HCT116 (cell line): ENCODE data around the gene CCDC81. TPM values are rescaled to one million over a fixed set of nuclear protein-coding genes. Genes with fewer than 3 reads are reported as not detected.

ENCODE experiments used
- ATAC-seq: fragments of 200-7000 bp; cut with Tn5 transposase; 2 replicates; pipeline ENCODE4 v1.9.1; 2020; ENCODE audit warnings: mild to moderate bottlenecking, moderate library complexity
- BruUV-seq: library from RNA; stranded (reverse); fragments of 400-500 nt; replicated peaks from 2 replicates; lab custom pipeline; 2021; lab: Mats Ljungman, UMichigan
- CTCF ChIA-PET: fragments of 300-600 bp; sonication (Branson Sonifier 250); formaldehyde crosslinking; loops from one replicate; lab custom pipeline; 2021; ENCODE audit warnings: antibody characterized with exemption; lab: Charles Lee
- POLR2A ChIA-PET: fragments of 300-600, 350-600 bp; sonication (Branson Sonifier 250); formaldehyde crosslinking; loops from one replicate; lab custom pipeline; 2021; ENCODE audit warnings: antibody characterized with exemption; lab: Charles Lee
- RAD21 ChIA-PET, 2 experiments: fragments of 300-600 bp; sonication (Branson Sonifier 250); formaldehyde crosslinking; loops; one replicate each; lab custom pipeline; 2023; ENCODE audit warnings: low total read pairs in 2 of 2; ENCODE audit not compliant: uncharacterized antibody in 2 of 2, unreplicated experiment in 2 of 2, low non-redundant PET in 1 of 2; lab: Charles Lee
- DNase-seq: peaks from one replicate; pipeline ENCODE4 v3.0.0-alpha.2; 2010; ENCODE audit warnings: low read depth, low spot score
- H2AFZ ChIP-seq: fragments of 200-600 bp; shearing (Covaris generic), sonication (generic); 2 replicates; pipeline ENCODE4 v1.6.1; 2017; ENCODE audit warnings: low read depth, mixed run types, mixed read lengths, antibody characterized with exemption, low read length; ENCODE audit not compliant: poor library complexity, severe bottlenecking
- H3K27ac ChIP-seq: 2 replicates; pipeline ENCODE4 v1.5.1; 2012; ENCODE audit warnings: low read depth, low read length
- H3K27me3 ChIP-seq: fragments of 200-600 bp; sonication (generic); 2 replicates; pipeline ENCODE4 v1.6.1; 2016; ENCODE audit warnings: mixed run types, low read length, mixed read lengths; ENCODE audit not compliant: insufficient read depth
- H3K36me3 ChIP-seq, 2 experiments: fragments of 200-500 bp in 1 of 2; fragments of 200-600 bp in 1 of 2; sonication (Bioruptor generic) in 1 of 2; sonication (generic) in 1 of 2; 2 replicates each; pipeline versions ENCODE4 v1.5.1 to v1.6.1; 2014 to 2016; ENCODE audit warnings: low read length in 2 of 2, inconsistent platforms in 1 of 2, mixed read lengths in 1 of 2, mixed run types in 1 of 2; ENCODE audit not compliant: insufficient read depth in 2 of 2, control insufficient read depth in 1 of 2
- H3K4me1 ChIP-seq, 2 experiments: fragments of 200-600 bp in 1 of 2; sonication (generic) in 1 of 2; 2 replicates each; pipeline versions ENCODE4 v1.5.1 to v1.6.1; 2012 to 2017; ENCODE audit warnings: low read length in 2 of 2, inconsistent platforms in 1 of 2, mild to moderate bottlenecking in 1 of 2, mixed read lengths in 1 of 2, mixed run types in 1 of 2, moderate library complexity in 1 of 2; ENCODE audit not compliant: insufficient read depth in 2 of 2, control insufficient read depth in 1 of 2
- H3K4me2 ChIP-seq: fragments of 200-600 bp; sonication (generic); 2 replicates; pipeline ENCODE4 v1.6.1; 2017; ENCODE audit warnings: mixed run types, low read length, mixed read lengths
- H3K4me3 ChIP-seq, 2 experiments: fragments of 200-600 bp in 1 of 2; sonication (generic) in 1 of 2; replicated peaks in 1 of 2; 2 replicates each; pipeline ENCODE4 v1.5.1; 2011 to 2016; ENCODE audit warnings: low read length in 2 of 2, control low read depth in 1 of 2, low read depth in 1 of 2, mild to moderate bottlenecking in 1 of 2, mixed read lengths in 1 of 2, mixed run types in 1 of 2
- H3K79me2 ChIP-seq: fragments of 200-600 bp; sonication (generic); 2 replicates; pipeline ENCODE4 v1.6.1; 2017; ENCODE audit warnings: mild to moderate bottlenecking, mixed run types, low read length, moderate library complexity, mixed read lengths; ENCODE audit not compliant: insufficient read depth
- H3K9ac ChIP-seq: fragments of 200-600 bp; sonication (generic); 2 replicates; pipeline ENCODE4 v1.6.1; 2016; ENCODE audit warnings: low read length, mixed read lengths
- H3K9me2 ChIP-seq: fragments of 200-600 bp; sonication (generic), shearing (Covaris generic); 2 replicates; pipeline ENCODE4 v1.6.1; 2017; ENCODE audit warnings: mixed run types, mild to moderate bottlenecking, moderate library complexity; ENCODE audit not compliant: insufficient read depth
- H3K9me3 ChIP-seq, 2 experiments: fragments of 200-500 bp in 1 of 2; fragments of 200-600 bp in 1 of 2; sonication (Bioruptor generic) in 1 of 2; sonication (generic) in 1 of 2; 2 replicates each; pipeline ENCODE4 v1.6.1; 2014 to 2017; ENCODE audit warnings: low read length in 2 of 2, mixed read lengths in 2 of 2, inconsistent platforms in 1 of 2, low read depth in 1 of 2, mild to moderate bottlenecking in 1 of 2, mixed run types in 1 of 2, moderate library complexity in 1 of 2; ENCODE audit not compliant: control insufficient read depth in 1 of 2, insufficient read depth in 1 of 2
- H4K20me1 ChIP-seq: fragments of 200-600 bp; sonication (generic), shearing (Covaris generic); 2 replicates; pipeline ENCODE4 v1.6.1; 2017; ENCODE audit warnings: mixed run types, mild to moderate bottlenecking, moderate library complexity; ENCODE audit not compliant: insufficient read depth
- CEBPB ChIP-seq: IDR thresholded peaks from 2 replicates; pipeline ENCODE4 v1.6.1; 2012; ENCODE audit warnings: low read depth
- EGR1 ChIP-seq: IDR thresholded peaks from 2 replicates; pipeline ENCODE4 v1.6.1; 2012; ENCODE audit warnings: low read depth
- ELF1 ChIP-seq: IDR thresholded peaks from 2 replicates; pipeline ENCODE4 v1.6.1; 2012; ENCODE audit warnings: low read depth, borderline replicate concordance
- EZH2 ChIP-seq: fragments of 200-600 bp; sonication (generic); IDR thresholded peaks from 2 replicates; pipeline ENCODE4 v1.6.1; 2017; ENCODE audit warnings: antibody characterized with exemption, mixed run types
- POLR2A ChIP-seq: IDR thresholded peaks from 2 replicates; pipeline ENCODE4 v1.7.0; 2011; ENCODE audit warnings: borderline replicate concordance; ENCODE audit not compliant: insufficient read depth, insufficient read length; ENCODE audit errors: extremely low read depth
- POLR2AphosphoS5 ChIP-seq: IDR thresholded peaks from 2 replicates; pipeline ENCODE4 v1.6.1; 2011; ENCODE audit warnings: mild to moderate bottlenecking, low read depth, low read length, moderate library complexity
- RAD21 ChIP-seq: IDR thresholded peaks from 2 replicates; pipeline ENCODE4 v1.6.1; 2012; ENCODE audit warnings: low read depth, mild to moderate bottlenecking
- SIN3A ChIP-seq: IDR thresholded peaks from 2 replicates; pipeline ENCODE4 v1.6.1; 2012; ENCODE audit warnings: low read depth
- SP1 ChIP-seq: IDR thresholded peaks from 2 replicates; pipeline ENCODE4 v1.6.1; 2012; ENCODE audit warnings: low read depth
- SRF ChIP-seq: IDR thresholded peaks from 2 replicates; pipeline ENCODE4 v1.6.1; 2012; ENCODE audit warnings: low read depth
- TCF7L2 ChIP-seq: IDR thresholded peaks from 2 replicates; pipeline ENCODE4 v1.7.0; 2011; ENCODE audit warnings: borderline replicate concordance, inconsistent platforms; ENCODE audit not compliant: insufficient read depth, insufficient read length; ENCODE audit errors: extremely low read depth
- ZNF274 ChIP-seq: fragments of 200-500 bp; sonication (Bioruptor generic); IDR thresholded peaks from 2 replicates; pipeline ENCODE4 v1.6.1; 2014; ENCODE audit warnings: mild to moderate bottlenecking, low read depth, low read length, inconsistent platforms
- intact Hi-C: fragments of 100-400 bp; cut with micrococcal nuclease; formaldehyde crosslinking; loops from 2 replicates; pipeline ENCODE4 v1.10.0; 2022
- total RNA-seq: library from RNA; stranded (reverse); gene quantifications from one replicate; pipeline ENCODE4 v1.2.1, GENCODE V29; 2021; ENCODE audit not compliant: unreplicated experiment
- TF ChIP-seq, protein P1 (sequence below), 3 experiments: fragments of 200-600 bp in 1 of 3; sonication (generic) in 1 of 3; IDR thresholded peaks in 2 of 3; conservative IDR thresholded peaks in 1 of 3; 2 replicates each; pipeline ENCODE4 v1.5.1; 2012 to 2017; ENCODE audit warnings: low read depth in 2 of 3, low read length in 2 of 3, antibody characterized with exemption in 1 of 3, borderline replicate concordance in 1 of 3, control low read depth in 1 of 3, mild to moderate bottlenecking in 1 of 3, mixed read lengths in 1 of 3, mixed run types in 1 of 3, moderate library complexity in 1 of 3; ENCODE audit not compliant: insufficient read depth in 1 of 3
- TF ChIP-seq, protein P2 (sequence below): IDR thresholded peaks from 2 replicates; pipeline ENCODE4 v1.6.1; 2012
- TF ChIP-seq, protein P3 (sequence below): IDR thresholded peaks from 2 replicates; pipeline ENCODE4 v1.6.1; 2012

Gene CCDC81
- total RNA-seq, 1 experiment from 2014 or later = 0.69 TPM

DNA sequence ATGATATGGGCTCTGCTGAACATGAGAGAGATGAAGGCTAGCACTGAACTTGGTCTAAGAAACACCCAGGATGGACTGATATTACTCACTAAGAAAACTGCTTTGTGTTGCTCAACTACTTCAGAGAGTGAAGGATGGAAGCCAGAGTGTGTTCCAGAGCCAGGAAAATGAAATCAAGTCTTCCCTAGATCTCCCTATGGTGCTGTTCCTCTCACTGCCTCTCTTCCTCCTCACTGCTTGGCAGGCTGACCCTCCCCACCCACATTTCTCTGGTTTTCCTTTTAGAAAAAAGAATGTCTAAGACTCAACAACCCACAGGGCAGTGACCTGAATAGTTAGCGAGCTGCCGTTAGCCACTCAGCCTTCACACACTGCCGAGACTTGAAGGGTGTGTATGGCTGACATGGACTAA lies 65.6 kb downstream of the CCDC81 start (continued):
- no peak for TF ChIP-seq SP1
- TF ChIP-seq, protein P1, sequence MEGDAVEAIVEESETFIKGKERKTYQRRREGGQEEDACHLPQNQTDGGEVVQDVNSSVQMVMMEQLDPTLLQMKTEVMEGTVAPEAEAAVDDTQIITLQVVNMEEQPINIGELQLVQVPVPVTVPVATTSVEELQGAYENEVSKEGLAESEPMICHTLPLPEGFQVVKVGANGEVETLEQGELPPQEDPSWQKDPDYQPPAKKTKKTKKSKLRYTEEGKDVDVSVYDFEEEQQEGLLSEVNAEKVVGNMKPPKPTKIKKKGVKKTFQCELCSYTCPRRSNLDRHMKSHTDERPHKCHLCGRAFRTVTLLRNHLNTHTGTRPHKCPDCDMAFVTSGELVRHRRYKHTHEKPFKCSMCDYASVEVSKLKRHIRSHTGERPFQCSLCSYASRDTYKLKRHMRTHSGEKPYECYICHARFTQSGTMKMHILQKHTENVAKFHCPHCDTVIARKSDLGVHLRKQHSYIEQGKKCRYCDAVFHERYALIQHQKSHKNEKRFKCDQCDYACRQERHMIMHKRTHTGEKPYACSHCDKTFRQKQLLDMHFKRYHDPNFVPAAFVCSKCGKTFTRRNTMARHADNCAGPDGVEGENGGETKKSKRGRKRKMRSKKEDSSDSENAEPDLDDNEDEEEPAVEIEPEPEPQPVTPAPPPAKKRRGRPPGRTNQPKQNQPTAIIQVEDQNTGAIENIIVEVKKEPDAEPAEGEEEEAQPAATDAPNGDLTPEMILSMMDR (IDR thresholded peaks at IDR 0.05 in 2 of 3, conservative IDR thresholded peaks at IDR 0.05 in 1 of 3; ENCODE audit: borderline replicate concordance in 1 of 3, insufficient read depth in 1 of 3, low read depth in 2 of 3, low read length in 2 of 3) = no peak
- TF ChIP-seq, protein P2, sequence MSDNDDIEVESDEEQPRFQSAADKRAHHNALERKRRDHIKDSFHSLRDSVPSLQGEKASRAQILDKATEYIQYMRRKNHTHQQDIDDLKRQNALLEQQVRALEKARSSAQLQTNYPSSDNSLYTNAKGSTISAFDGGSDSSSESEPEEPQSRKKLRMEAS = no peak
- no peak for TF ChIP-seq CEBPB
- TF ChIP-seq RAD21 = no peak
- no peak for TF ChIP-seq SRF
- TF ChIP-seq POLR2AphosphoS5 = no peak
- no peak for TF ChIP-seq ZNF274
- TF ChIP-seq, protein P3, sequence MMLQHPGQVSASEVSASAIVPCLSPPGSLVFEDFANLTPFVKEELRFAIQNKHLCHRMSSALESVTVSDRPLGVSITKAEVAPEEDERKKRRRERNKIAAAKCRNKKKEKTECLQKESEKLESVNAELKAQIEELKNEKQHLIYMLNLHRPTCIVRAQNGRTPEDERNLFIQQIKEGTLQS = no peak
- no peak for TF ChIP-seq TCF7L2
- TF ChIP-seq POLR2A = no peak
- no peak for TF ChIP-seq SIN3A
- TF ChIP-seq, all 23 proteins: peak for 0

DNA sequence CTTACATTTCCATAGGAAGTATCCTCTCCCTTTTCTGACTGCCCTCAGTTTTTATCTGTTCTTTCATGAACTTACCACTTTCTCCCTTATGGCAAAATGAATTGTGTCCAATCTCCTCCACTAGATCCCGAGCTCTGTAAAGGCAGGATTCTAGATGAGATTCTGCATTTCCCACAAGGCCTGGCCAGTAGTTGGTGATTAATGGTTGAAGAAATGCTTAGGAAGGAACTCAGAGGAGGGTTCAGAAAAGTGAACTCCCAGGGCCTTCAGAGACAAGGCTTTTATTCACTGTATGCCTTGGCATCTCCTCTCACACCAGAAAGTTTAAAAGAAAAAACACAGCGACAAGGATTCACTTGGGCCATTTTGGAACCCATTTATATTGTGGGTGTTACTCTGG lies 66.2 kb downstream of the CCDC81 start:
- ChIA-PET POLR2A (no interaction called here), RAD21 (no interaction called here), CTCF (no interaction called here)
- Histone ChIP-seq H3K9ac (no peak overlapping the region), H3K9me3 (no peaks in the 10 kb centered on the region), H4K20me1 (no peaks in the 10 kb centered on the region), H3K9me2 (no peaks in the 10 kb centered on the region), H3K4me1 (peaks cover 9 to 17% of the 10 kb centered on the region in 2 experiments), H3K27me3 (no peaks in the 10 kb centered on the region), H3K4me3 (no peak overlapping the region), H3K36me3 (no peaks in the 10 kb centered on the region), H3K27ac (no peak overlapping the region), H3K4me2 (no peak overlapping the region), H3K79me2 (no peaks in the 10 kb centered on the region), H2AFZ (no peak overlapping the region)
- BruUV-seq = no TSS peak
- TF ChIP-seq POLR2A (no peak), CEBPB (no peak), EGR1 (no peak), EZH2 (no peak), ELF1 (no peak), TCF7L2 (no peak)
- ATAC-seq = no peak
- intact Hi-C loops = no loop called here
- no peak for DNase-seq
